GM23338 (cell line): ENCODE measurements around the gene TRPC4AP. TPM values are rescaled to one million over a fixed set of nuclear protein-coding genes. Genes with fewer than 3 reads are reported as not detected.

Experiments
- ATAC-seq: fragments of 200-7000 bp; cut with Tn5 transposase; 3 replicates; pipeline ENCODE4 v1.9.1; 2020
- DNase-seq: peaks from one replicate; pipeline ENCODE4 v3.0.0-alpha.2; 2015; ENCODE audit warnings: low spot score
- H2AFZ ChIP-seq: fragments of 200-600 bp; sonication (generic); 2 replicates; pipeline ENCODE4 v1.8.0; 2016; ENCODE audit warnings: antibody characterized with exemption, mild to moderate bottlenecking, moderate library complexity
- H3F3A ChIP-seq: fragments of 200-600 bp; sonication (generic); replicated peaks from 2 replicates; pipeline ENCODE4 v1.8.0; 2017; ENCODE audit warnings: antibody characterized with exemption, mixed run types, low read depth
- H3K27ac ChIP-seq: fragments of 200-600 bp; sonication (generic); 2 replicates; pipeline ENCODE4 v1.6.1; 2016; ENCODE audit warnings: low read depth
- H3K27me3 ChIP-seq: fragments of 200-600 bp; sonication (generic); 2 replicates; pipeline ENCODE4 v1.8.0; 2016; ENCODE audit warnings: mild to moderate bottlenecking, mixed run types, moderate library complexity; ENCODE audit not compliant: insufficient read depth
- H3K36me3 ChIP-seq: fragments of 200-600 bp; sonication (generic); 2 replicates; pipeline ENCODE4 v1.8.0; 2016; ENCODE audit warnings: mild to moderate bottlenecking; ENCODE audit not compliant: insufficient read depth
- H3K4me1 ChIP-seq: fragments of 200-600 bp; sonication (generic); 2 replicates; pipeline ENCODE4 v1.8.0; 2016; ENCODE audit warnings: mild to moderate bottlenecking, moderate library complexity; ENCODE audit not compliant: insufficient read depth
- H3K4me2 ChIP-seq: fragments of 200-600 bp; sonication (generic); 2 replicates; pipeline ENCODE4 v1.7.1; 2017; ENCODE audit warnings: mixed run types
- H3K4me3 ChIP-seq: fragments of 200-600 bp; sonication (generic); 2 replicates; pipeline ENCODE4 v1.6.1; 2016; ENCODE audit warnings: mixed run types
- H3K79me2 ChIP-seq: fragments of 200-600 bp; sonication (generic); replicated peaks from 2 replicates; pipeline ENCODE4 v1.8.0; 2017; ENCODE audit warnings: mild to moderate bottlenecking; ENCODE audit not compliant: insufficient read depth
- H3K9me2 ChIP-seq: fragments of 200-600 bp; sonication (generic); 2 replicates; pipeline ENCODE4 v1.8.0; 2017; ENCODE audit not compliant: insufficient read depth
- H4K20me1 ChIP-seq: fragments of 200-600 bp; sonication (generic); replicated peaks from 2 replicates; pipeline ENCODE4 v1.8.0; 2017; ENCODE audit warnings: mild to moderate bottlenecking; ENCODE audit not compliant: insufficient read depth
- H3K27ac Mint-ChIP-seq: 2 replicates; pipeline ENCODE4 v1.8.0; 2020; ENCODE audit warnings: inconsistent platforms, mild to moderate bottlenecking, moderate library complexity, mixed read lengths
- H3K27me3 Mint-ChIP-seq: 3 replicates; pipeline ENCODE4 v1.8.0; 2022; ENCODE audit warnings: low read depth, mild to moderate bottlenecking, moderate library complexity, mixed read lengths, inconsistent platforms; ENCODE audit not compliant: insufficient read depth, poor library complexity
- H3K36me3 Mint-ChIP-seq: 3 replicates; pipeline ENCODE4 v1.8.0; 2021; ENCODE audit warnings: low read depth, mild to moderate bottlenecking, inconsistent platforms, moderate library complexity, mixed read lengths
- H3K4me1 Mint-ChIP-seq: 3 replicates; pipeline ENCODE4 v1.8.0; 2020; ENCODE audit warnings: mild to moderate bottlenecking, inconsistent platforms, mixed read lengths
- H3K4me3 Mint-ChIP-seq: 3 replicates; pipeline ENCODE4 v1.8.0; 2021; ENCODE audit warnings: moderate library complexity, mild to moderate bottlenecking, inconsistent platforms, mixed read lengths
- H3K9me3 Mint-ChIP-seq: 3 replicates; pipeline ENCODE4 v1.8.0; 2020; ENCODE audit warnings: moderate library complexity, mild to moderate bottlenecking, inconsistent platforms, mixed read lengths
- CREB1 ChIP-seq: fragments of 250-450 bp; sonication (Bioruptor Pico); IDR thresholded peaks from 2 replicates; pipeline ENCODE4 v1.5.0; 2020; ENCODE audit warnings: low read depth, mild to moderate bottlenecking, moderate library complexity
- CTCF ChIP-seq, 2 experiments: fragments of 200-600 bp in 1 of 2; sonication (generic) in 1 of 2; conservative IDR thresholded peaks; 2 replicates each; pipeline versions ENCODE4 v1.5.1 to v1.6.1; 2016 to 2017; ENCODE audit warnings: antibody characterized with exemption in 2 of 2, low read depth in 2 of 2, mild to moderate bottlenecking in 2 of 2, moderate library complexity in 1 of 2
- EZH2 ChIP-seq: fragments of 200-600 bp; sonication (generic); IDR thresholded peaks from one replicate; pipeline ENCODE4 v1.8.0; 2017; ENCODE audit warnings: antibody characterized with exemption, mild to moderate bottlenecking, low read depth; ENCODE audit not compliant: unreplicated experiment
- EZH2phosphoT487 ChIP-seq: fragments of 200-600 bp; sonication (generic); IDR thresholded peaks from one replicate; pipeline ENCODE4 v1.8.1; 2018; ENCODE audit warnings: antibody characterized with exemption; ENCODE audit not compliant: unreplicated experiment
- JUNB ChIP-seq: IDR thresholded peaks from one replicate; pipeline ENCODE4 v1.6.1; 2016; ENCODE audit warnings: antibody characterized with exemption; ENCODE audit not compliant: unreplicated experiment
- NANOG ChIP-seq: IDR thresholded peaks from 2 replicates; pipeline ENCODE4 v1.6.1; 2016; ENCODE audit warnings: antibody characterized with exemption, borderline replicate concordance
- POLR2AphosphoS5 ChIP-seq: IDR thresholded peaks from 2 replicates; pipeline ENCODE4 v1.6.1; 2016; ENCODE audit warnings: antibody characterized with exemption, low read depth
- REST ChIP-seq: IDR thresholded peaks from one replicate; pipeline ENCODE4 v1.6.1; 2018; ENCODE audit warnings: antibody characterized with exemption; ENCODE audit not compliant: unreplicated experiment
- STAT1 ChIP-seq: IDR thresholded peaks from one replicate; pipeline ENCODE4 v1.6.1; 2016; ENCODE audit warnings: antibody characterized with exemption; ENCODE audit not compliant: unreplicated experiment
- ZNF114 ChIP-seq: fragments of 250-450 bp; sonication (Bioruptor Pico); IDR thresholded peaks from 2 replicates; pipeline ENCODE4 v1.5.0; 2020; ENCODE audit warnings: mild to moderate bottlenecking, moderate library complexity
- ZNF331 ChIP-seq: fragments of 250-450 bp; sonication (Bioruptor Pico); IDR thresholded peaks from 2 replicates; pipeline ENCODE4 v1.5.0; 2020; ENCODE audit warnings: low read depth, mild to moderate bottlenecking, moderate library complexity
- polyA plus RNA-seq: library from polyadenylated mRNA; unstranded; fragments of >200 nt; fragmentation: Nextera tagmentation; extraction: Ambion mirVana; gene quantifications from 2 replicates; pipeline ENCODE4 v1.2.1, GENCODE V29; 2016
- total RNA-seq: library from RNA; depleted of rRNA; stranded (reverse); fragments of >200 nt; shearing (Covaris generic); gene quantifications from 2 replicates; pipeline ENCODE4 v1.2.3, GENCODE V29; 2014
- TF ChIP-seq, protein P1 (sequence below): fragments of 250-450 bp; sonication (Bioruptor Pico); IDR thresholded peaks from 2 replicates; pipeline ENCODE4 v1.5.0; 2020; ENCODE audit warnings: mild to moderate bottlenecking, moderate library complexity
- TF ChIP-seq, protein P2 (sequence below): IDR thresholded peaks from 2 replicates; pipeline ENCODE4 v1.6.1; 2016; ENCODE audit warnings: antibody characterized with exemption

TRPC4AP gene
- total and polyA plus RNA-seq, 2 experiments from 2014 or later, result 48.8 to 89.5 TPM

- H4K20me1 ChIP-seq, result peaks cover 16% of the 10 kb centered on the region; the same call in 1 of the 2 replicates
- peaks cover 10% of the 10 kb centered on the region; the same call in 1 of the 3 replicates for H3K4me1 Mint-ChIP-seq
- peaks cover 12% of the 10 kb centered on the region; the same call in 1 of the 2 replicates for H3K36me3 ChIP-seq
- no peaks in the 10 kb centered on the region for H3K27me3 ChIP-seq
- no peaks in the 10 kb centered on the region for H3K4me1 ChIP-seq
- peaks cover 23% of the 10 kb centered on the region for H3K79me2 ChIP-seq
- no peaks in the 10 kb centered on the region for H3K9me2 ChIP-seq
- peaks cover 4% of the 10 kb centered on the region for H3K36me3 Mint-ChIP-seq
- H3K27me3 Mint-ChIP-seq, result peaks cover 2% of the 10 kb centered on the region
- H3K9me3 Mint-ChIP-seq, result no peaks in the 10 kb centered on the region
- no peaks in the 10 kb centered on the region for H3F3A ChIP-seq
- H3K4me3 ChIP-seq, result no peak overlapping the region
- TF ChIP-seq CTCF (conservative IDR thresholded peaks at IDR 0.05; ENCODE audit: low read depth in 2 of 2), result no peak
- TF ChIP-seq REST, result no peak
- TF ChIP-seq, protein P1, sequence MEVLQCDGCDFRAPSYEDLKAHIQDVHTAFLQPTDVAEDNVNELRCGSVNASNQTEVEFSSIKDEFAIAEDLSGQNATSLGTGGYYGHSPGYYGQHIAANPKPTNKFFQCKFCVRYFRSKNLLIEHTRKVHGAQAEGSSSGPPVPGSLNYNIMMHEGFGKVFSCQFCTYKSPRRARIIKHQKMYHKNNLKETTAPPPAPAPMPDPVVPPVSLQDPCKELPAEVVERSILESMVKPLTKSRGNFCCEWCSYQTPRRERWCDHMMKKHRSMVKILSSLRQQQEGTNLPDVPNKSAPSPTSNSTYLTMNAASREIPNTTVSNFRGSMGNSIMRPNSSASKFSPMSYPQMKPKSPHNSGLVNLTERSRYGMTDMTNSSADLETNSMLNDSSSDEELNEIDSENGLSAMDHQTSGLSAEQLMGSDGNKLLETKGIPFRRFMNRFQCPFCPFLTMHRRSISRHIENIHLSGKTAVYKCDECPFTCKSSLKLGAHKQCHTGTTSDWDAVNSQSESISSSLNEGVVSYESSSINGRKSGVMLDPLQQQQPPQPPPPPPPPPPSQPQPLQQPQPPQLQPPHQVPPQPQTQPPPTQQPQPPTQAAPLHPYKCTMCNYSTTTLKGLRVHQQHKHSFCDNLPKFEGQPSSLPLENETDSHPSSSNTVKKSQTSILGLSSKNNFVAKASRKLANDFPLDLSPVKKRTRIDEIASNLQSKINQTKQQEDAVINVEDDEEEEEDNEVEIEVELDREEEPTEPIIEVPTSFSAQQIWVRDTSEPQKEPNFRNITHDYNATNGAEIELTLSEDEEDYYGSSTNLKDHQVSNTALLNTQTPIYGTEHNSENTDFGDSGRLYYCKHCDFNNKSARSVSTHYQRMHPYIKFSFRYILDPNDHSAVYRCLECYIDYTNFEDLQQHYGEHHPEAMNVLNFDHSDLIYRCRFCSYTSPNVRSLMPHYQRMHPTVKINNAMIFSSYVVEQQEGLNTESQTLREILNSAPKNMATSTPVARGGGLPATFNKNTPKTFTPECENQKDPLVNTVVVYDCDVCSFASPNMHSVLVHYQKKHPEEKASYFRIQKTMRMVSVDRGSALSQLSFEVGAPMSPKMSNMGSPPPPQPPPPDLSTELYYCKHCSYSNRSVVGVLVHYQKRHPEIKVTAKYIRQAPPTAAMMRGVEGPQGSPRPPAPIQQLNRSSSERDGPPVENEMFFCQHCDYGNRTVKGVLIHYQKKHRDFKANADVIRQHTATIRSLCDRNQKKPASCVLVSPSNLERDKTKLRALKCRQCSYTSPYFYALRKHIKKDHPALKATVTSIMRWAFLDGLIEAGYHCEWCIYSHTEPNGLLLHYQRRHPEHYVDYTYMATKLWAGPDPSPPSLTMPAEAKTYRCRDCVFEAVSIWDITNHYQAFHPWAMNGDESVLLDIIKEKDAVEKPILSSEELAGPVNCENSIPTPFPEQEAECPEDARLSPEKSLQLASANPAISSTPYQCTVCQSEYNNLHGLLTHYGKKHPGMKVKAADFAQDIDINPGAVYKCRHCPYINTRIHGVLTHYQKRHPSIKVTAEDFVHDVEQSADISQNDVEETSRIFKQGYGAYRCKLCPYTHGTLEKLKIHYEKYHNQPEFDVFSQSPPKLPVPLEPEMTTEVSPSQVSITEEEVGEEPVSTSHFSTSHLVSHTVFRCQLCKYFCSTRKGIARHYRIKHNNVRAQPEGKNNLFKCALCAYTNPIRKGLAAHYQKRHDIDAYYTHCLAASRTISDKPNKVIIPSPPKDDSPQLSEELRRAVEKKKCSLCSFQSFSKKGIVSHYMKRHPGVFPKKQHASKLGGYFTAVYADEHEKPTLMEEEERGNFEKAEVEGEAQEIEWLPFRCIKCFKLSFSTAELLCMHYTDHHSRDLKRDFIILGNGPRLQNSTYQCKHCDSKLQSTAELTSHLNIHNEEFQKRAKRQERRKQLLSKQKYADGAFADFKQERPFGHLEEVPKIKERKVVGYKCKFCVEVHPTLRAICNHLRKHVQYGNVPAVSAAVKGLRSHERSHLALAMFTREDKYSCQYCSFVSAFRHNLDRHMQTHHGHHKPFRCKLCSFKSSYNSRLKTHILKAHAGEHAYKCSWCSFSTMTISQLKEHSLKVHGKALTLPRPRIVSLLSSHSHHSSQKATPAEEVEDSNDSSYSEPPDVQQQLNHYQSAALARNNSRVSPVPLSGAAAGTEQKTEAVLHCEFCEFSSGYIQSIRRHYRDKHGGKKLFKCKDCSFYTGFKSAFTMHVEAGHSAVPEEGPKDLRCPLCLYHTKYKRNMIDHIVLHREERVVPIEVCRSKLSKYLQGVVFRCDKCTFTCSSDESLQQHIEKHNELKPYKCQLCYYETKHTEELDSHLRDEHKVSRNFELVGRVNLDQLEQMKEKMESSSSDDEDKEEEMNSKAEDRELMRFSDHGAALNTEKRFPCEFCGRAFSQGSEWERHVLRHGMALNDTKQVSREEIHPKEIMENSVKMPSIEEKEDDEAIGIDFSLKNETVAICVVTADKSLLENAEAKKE, result no peak
- no peak for TF ChIP-seq ZNF331 (CRISPR knock-in tag)
- no peak for TF ChIP-seq STAT1
- no peak for TF ChIP-seq EZH2
- TF ChIP-seq NANOG, result no peak
- TF ChIP-seq CREB1 (CRISPR knock-in tag), result no peak
- no peak for TF ChIP-seq JUNB
- TF ChIP-seq EZH2phosphoT487, result no peak
- TF ChIP-seq, protein P2, sequence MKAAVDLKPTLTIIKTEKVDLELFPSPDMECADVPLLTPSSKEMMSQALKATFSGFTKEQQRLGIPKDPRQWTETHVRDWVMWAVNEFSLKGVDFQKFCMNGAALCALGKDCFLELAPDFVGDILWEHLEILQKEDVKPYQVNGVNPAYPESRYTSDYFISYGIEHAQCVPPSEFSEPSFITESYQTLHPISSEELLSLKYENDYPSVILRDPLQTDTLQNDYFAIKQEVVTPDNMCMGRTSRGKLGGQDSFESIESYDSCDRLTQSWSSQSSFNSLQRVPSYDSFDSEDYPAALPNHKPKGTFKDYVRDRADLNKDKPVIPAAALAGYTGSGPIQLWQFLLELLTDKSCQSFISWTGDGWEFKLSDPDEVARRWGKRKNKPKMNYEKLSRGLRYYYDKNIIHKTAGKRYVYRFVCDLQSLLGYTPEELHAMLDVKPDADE, result no peak
- no peak for TF ChIP-seq ZNF114 (CRISPR knock-in tag)
- no peak for TF ChIP-seq POLR2AphosphoS5
- ATAC-seq, result no peak
- no peak overlapping the region for H3K27ac Mint-ChIP-seq
- H3K27ac ChIP-seq, result 0 out of 2 replicates have a peak overlapping the region, but pooled peaks have one; percentile 11
- DNase-seq, result no peak
- no peak overlapping the region for H2AFZ ChIP-seq
- no peak overlapping the region for H3K4me3 Mint-ChIP-seq
- H3K4me2 ChIP-seq, result no peak overlapping the region
These were observed 37.8 kb downstream of the TRPC4AP start for GRCh38 chr20:35054814-35055213.
